Hippocampal formation (tissue), 2 donors: ENCODE data around the gene PCLO.
"Not testable (repeated sequence)": the region's sequence is repeated elsewhere in the genome, so short reads cannot be mapped to it uniquely, and the experiment has no call there.

ENCODE experiments used
- DNase-seq, 2 donors: peaks; one replicate each; lab custom pipeline; 2025; lab: John Stamatoyannopoulos, UW

PCLO gene

DNA sequence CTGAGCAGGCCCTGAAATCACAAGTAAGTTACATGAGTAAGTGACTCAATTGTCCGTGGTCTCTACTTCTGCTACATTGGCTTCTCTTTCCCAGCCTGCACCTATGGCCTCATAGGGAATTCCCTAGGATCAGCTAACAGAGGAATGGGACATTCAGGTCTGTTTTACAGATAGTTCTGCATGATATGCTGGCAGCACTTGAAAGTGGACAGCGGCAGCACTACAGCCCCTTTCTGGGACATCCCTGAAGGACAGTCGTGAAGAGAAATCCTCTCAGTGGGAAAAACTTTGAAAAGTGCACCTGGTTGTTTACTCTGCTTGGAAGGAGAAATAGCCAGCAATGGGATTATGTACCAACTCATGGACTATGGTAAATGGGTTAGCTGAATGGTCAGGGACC, 426.1 kb downstream of the PCLO start:
- DNase-seq = no peak

DNA sequence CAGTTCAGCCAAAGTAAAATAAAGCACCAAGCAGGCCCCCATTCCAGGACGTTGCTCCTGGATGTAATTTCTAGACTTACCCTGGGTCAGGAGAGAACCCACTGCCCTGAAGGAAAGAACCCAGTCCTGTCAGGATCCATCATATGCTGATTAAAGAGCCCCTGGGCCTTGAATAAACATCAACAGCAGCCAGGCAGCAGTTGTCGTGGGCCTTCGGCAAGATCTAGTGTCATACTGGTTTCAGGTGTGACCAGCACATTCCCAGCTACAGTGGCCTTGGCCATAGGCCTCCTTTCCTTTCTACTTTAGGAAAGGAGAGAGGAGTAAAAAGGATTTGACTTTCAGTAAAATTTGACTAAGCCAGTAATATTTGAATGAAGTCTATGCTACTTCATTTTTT, 430.0 kb downstream of the PCLO start:
- DNase-seq = no peak

DNA sequence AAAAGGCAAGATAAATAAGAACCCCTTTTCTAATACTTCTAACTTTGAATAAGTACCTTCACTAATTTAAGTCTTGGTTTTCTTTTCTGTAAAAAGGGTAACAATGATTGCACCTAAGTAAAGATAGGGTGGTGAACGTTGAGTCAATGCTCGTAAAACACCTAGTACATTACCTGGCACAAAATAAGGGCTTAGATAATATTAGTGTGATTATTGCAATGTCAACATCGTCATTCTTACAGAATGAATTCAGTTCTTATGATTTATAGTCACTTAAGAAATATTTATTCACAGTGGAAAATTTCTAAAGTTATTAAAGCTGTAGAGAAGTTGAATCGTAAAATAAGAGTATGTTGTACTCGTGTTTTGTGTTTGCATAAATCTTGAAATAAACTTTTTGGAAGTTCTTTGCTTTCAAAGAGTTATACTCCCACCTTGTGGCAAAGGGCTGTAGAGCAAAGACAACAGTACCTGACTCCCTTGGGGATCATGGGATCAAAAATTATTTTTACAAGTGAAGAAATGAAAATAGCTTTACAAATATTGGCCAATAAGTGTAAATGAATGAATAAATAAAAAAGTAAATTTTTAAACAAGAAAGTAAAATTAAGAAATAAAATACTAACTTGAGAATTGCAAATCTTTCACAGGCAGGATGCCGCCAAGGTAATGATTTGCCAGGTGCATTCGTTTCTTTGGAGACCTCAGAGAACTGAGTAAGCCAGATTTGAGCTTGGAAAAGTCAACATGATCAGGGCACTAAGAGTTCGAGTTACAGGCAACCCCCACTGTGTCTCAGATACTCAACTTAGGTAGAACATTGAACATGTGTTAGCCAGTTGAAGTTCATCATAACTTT, 433.3 kb downstream of the PCLO start:
- no peak for DNase-seq

DNA sequence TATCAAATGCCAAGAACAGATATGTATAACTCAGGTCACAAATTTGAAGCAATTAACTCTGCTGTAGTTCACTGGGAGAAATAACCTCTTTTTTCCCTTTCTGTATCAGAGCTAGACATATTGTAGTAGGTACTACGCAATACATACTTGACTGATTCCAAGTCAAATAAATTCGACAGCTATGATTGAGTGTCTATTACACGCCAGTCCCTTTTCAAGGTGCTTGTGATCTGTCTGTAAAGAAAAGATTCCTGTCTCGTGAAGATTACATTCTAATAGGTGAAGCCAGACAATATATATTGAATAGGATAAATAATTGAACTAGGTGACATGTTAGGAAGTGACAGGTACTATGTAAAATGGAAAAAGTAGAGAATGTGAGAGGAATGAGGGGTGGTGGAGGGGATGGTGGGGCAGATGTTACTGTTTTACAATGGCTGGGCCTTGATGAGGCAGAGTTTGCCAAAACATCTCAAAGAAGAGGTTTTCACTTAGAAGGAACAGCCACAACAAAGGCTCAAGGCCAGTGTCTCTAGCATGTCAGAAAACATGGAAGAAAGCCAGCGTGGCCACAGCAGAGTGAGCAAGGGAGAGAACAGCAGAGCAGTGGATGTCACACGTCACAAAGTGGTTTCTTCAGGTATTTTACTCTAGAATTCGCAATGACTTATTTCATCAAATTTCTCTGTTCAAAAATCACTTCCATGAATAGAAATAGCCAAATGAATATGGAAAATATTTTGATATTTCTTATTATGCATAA, 436.5 kb downstream of the PCLO start:
- DNase-seq = no peak

DNA sequence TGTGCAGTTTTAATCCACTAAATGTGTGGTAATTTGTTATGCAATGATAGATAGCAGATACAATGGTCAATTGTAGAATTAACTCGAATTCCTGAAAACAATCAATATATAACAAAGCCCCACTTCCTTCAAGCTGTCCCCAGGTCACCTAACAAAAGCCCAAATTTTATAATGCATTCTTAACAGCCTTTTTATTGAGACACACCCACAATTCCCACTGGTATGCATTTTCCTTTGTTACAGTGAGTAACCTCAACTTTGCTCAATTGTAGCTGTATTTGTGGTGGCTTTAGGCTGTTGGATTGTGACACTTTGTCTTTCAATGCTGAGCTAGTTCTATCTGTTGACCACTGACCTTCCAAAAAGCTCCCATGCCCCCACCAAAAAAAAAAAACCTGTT, 439.3 kb downstream of the PCLO start:
- DNase-seq = no peak

DNA sequence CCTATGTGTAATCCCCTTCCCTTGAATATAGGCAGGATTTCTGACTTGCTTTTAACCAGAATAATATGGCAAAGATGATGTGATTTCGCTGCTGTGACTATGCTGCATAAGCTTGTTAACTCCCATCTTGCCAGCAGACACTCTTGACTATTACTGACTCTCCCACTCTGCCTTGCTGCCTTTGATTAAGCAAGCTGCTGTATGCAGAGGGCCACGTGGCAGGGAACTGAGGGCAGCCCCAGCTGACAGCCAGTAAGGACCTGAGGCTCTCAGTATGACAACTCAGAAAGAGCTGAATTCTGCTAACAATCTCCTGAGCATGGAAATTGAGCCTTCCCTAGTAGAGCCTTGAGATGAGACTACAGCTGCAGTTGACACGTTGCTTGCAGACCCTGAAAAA, 439.7 kb downstream of the PCLO start:
- no peak for DNase-seq

DNA sequence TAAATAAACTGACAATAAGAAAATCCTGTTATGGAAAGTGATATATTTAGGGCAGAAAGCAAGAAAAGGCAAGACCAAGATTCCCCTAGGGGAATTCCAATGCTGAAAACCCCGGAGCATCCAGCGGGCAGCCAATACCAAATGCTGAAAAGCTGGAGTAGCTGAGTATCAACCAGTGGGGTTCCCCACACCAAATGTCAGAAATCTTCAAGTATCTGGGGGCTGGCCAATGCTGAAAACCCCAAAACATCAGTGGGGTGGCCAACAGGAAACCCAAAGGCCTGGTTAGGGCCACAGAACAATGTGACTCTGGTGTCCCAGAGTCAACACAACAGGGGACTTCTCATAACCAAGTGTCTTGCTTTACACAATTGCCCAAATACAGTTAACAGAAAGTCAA, 447.3 kb downstream of the PCLO start:
- no peak for DNase-seq

DNA sequence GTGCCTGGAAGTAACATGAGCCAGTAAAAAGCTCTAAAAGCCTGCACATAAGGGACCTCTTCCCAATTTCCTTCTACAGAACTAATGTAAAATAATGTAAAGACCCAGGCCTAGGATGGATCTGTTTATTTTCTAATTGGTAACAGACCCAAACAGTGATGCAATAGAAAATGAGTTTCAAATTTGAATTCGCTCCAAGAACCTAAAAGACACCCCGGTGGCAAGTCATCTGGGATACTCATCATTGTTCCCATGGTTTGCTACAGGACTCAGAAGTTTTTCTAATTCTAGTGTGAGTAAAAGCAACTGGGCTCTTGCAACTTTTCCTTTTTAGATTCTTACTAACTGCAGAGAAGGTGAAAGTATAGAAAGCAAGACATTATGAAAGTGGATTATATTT, 447.8 kb downstream of the PCLO start:
- no peak for DNase-seq

DNA sequence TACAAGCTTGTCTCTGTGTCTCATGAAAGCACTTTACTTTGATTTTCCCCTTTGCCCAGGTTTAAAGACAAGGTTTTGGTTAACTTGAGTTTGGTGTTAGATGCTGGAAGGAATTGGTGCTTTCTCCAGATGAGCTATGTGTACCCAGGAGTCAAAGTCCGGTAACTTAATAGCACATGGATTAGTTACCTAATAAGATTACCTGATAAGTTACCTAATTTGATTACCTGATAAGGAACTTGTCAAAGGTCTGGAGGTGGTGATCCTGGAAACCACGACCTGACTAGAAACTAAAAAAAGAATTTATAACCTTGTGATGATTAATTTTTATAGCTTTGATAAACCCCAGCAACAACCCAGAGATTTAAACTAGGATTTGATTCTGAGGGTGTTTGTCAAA, 449.2 kb downstream of the PCLO start:
- no peak for DNase-seq

DNA sequence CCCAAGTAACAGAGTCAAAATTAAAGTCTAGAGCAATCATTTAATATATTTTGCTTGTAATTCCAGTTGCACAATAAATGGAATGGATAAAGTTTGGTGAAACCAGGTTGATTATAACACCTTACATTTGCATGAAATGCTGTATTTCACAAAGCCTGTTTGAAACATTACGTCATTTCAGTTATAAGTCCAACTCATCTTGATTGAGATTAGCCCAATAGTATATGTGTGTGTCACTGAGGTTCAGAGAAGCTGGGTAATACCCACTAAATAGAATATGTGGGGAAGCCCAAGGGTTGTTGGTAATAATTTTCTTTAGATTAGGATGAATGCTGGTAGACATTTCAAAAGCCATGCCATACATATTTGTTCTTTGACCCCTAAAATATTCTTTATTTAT, 456.3 kb downstream of the PCLO start:
- not testable (repeated sequence) for DNase-seq

DNA sequence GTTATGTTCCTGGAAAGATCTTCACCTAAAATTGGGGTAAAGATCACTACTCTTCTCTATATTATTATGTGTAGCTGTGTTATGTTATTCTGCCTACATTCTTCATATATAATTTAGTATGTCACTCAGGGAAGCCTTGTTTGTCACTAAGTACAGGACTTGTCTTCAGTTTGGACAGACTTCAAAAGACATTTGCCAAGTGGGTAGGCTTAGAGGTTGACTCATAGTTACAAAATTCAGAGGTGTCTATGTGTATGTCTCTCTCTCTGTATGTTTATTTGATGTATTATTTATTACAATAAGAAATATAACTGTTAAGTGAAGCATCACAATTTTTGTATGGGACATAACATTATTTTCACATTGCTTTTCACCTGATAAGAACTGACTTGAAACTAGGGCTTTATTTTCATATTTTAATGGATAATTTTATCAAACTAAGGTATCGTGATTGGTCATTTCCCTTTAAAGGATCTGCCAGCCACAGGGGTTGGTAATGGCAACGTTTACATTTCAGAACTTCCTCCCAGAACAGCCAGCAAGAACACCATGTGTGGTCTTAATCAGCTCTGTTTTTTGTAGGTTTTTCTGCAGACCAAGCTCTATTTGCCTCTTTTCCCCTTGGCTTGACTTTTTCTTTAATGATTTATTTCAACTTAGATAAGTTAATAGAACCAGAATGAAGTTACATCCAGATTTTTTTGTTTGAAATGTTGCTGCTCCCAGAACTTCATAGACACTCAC, 457.0 kb downstream of the PCLO start:
- no peak for DNase-seq

DNA sequence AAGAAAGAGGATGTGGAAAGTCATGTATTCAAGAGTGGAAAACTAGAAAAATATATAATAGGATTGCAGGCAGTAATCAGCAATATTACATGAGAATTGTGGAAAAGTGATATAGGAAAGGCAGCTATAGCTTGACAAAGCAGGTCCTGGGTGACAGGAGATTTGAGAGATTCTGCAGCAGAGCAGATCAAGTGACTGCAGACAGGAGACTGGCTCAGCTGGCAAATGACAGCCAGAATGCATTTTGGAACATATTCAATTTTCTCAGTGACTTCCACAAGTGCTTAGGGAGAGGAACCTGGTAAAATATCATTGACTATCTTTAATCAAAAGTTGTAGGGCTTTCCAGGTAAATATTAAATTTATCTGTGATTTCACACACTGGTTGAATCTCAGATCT, 458.6 kb downstream of the PCLO start:
- no peak for DNase-seq
